Stimulated activated CD4-positive, alpha-beta T cell treated with anti-CD3 and anti-CD28 coated beads, Interleukin-1b, Interleukin-23, amount 100 ng/mL, for 1 hour (primary cell): ENCODE data around the gene ATXN1.

Experiments
- DNase-seq, 2 donors: peaks; one replicate each; pipeline ENCODE4 v3.0.0-alpha.2; 2020; ENCODE audit warnings: low read depth in 2 of 2

Gene ATXN1

DNA sequence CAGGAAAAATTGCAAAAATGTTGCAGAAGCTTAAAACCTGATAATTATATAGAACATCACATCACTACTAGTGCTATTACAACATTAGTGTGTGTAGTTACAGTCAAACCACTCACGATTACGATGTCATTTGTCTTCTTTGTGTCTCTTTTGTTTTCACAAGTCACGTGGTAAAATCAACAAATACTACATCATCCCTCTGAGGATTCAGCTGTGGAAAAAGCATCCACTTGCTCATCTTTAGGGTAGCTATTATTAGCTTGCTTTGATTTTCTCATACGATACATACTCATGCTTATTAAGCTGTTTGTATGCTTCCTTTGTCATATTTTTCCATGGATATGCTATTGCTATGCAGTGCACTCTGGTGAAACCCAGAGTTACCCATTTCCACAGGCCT lies 22.2 kb upstream of the ATXN1 start:
- no peak for DNase-seq

DNA sequence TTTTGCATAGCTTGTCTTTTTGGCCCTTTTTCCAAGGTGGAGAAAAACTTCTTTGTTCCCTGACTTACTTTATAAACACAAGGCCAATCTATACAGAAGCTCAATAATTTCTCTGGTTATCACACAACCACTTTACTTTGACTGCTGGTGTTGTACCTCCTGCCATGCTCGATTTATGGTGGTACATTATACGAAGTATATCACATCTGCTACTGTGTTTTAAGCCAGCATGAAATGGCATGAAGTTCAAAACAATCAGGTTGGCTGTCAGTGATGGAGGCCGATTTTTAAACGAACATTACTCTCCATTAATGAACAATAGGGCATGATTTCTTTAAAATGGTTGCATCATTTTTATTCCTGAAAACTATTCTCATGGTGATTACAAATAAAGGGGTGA lies 21.0 kb upstream of the ATXN1 start:
- DNase-seq = no peak

DNA sequence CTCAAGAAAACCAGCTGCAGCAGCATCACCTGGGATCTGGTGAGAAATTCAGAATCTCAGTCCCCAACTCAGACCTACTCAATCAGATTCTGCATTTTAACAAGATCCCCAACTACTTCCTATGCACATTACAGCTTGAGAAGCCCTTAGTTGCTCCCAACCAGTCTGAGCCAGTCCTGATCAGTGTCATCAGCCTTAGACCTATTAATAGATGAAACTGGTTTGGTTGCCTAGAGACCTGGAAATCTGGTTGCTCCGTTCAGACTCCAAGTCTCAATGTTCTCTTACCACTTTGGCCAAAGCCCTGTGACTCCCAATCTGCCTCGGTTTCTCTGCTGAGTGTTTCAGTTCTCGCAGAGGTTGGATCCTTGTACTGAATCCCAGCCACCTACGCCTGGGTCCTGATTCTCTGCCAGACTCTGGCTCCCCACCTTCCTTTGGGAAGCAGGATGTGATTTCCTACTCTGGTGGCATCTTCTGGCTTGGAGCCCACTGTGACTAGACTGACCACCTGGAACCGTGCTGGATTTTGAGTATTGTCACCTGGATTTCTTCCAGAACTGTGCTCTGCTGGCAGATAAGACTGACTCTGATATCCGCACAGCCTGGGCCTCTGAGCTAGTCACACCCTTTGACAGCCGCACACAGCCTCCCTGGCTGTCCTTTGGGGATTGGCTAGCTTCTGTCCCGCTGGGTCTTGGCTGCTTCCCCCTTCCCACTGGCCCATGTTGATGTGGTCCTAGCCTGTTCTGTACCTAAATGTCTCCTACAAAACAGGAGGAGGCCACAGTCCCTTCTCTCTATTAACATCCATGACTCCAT lies 20.3 kb upstream of the ATXN1 start:
- no peak for DNase-seq

DNA sequence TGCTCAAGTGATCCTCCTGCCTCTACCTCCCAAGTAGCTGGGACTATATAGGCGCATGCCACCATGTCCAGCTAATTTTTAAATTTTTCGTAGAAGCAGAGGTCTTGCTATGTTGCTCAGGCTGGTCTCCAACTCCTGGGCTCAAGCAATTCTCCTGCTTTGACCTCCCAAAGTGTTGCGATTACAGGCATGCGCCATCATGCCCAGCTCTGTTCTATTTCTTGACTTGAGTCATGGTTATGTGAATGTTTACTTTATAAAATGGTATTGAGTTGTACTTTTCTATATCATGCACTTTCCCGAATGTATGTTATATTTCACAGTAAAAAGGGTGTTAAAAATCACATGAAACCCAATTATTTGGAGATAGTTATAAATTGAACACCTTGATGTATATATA lies 17.3 kb upstream of the ATXN1 start:
- no peak for DNase-seq

DNA sequence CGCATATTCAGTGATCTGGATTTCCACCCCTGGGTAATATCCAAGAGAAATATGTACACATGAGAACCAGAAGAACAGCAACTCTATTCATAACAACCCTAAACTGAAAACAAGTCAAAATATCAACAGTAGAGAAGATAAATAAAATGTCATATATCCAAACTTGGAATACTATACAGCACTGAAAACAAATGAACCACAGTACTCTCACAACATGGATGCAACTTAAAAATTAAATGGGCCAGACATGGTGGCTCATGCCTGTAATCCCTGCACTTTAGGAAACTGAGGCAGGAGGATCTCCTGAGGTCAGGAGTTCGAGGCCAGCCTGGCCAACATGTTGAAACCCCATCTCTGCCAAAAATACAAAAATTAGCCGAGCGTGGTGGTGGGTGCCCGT lies 16.5 kb upstream of the ATXN1 start:
- no peak for DNase-seq

DNA sequence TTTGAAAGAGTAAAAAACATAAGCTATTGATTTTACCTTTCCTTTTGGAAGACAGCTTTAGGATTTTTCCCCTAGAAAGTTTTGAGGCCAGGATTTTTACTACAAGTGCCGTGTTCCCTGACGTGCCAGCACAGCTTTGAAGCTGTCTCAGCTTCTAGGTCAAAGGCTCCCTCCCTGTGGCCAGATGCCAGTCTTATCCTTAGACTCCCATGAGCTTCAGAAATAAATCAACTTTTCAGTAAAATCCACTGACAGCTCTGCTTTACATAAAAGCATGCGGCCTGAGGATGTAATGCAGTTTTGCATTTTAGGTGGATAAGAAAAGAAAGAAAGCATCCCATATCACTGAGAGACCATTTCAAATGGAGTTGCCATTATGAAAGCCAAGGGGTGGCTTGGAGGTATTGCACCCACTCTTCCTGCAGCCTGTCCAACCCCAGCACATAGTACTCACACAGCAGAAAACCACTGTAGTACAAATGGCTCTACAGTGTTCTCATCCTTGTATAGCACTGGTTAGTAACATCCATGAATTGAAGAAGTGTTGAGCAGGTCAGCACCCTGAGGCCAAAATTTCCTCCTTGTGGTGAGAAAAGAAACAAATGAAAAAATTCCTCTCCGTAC lies 15.2 kb upstream of the ATXN1 start:
- DNase-seq = no peak

DNA sequence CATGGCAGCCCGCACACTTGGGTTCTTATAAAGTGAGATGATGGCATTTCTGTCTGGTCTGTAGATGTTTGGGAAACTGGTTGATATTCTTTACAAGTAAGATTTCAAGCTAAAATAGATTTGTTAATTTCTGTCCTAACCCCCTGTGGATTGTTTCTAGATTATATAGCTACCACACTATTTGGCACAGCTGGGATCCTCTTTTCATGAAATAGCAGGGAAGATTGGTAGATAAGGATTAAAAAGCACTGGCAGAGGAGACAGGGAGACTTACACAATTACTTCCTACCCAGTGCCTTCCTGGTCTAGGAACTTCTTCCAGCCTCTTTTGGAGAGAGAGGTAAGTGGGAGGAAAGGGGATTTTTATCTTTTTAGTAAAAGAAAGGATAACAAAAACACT lies 13.2 kb upstream of the ATXN1 start:
- DNase-seq = no peak

DNA sequence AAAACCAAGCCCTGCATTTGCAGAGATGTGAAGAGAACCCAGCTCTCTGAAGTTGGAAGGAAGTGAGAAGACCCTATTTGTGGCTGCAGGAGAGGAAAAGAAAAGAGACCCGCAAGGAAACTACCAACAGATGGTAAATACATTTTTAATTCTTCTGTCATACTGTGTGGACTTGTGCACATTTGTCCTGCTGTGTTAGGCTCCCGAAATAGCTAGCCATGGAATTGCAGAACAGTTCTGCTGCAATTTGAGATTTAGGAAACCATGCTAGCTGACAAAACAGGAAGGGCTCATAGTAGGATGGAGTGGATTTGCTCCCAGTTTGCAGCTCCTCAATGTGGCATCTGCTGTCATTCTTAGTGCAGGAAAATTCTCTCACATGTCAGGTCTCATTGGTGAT lies 12.1 kb upstream of the ATXN1 start:
- DNase-seq = no peak

DNA sequence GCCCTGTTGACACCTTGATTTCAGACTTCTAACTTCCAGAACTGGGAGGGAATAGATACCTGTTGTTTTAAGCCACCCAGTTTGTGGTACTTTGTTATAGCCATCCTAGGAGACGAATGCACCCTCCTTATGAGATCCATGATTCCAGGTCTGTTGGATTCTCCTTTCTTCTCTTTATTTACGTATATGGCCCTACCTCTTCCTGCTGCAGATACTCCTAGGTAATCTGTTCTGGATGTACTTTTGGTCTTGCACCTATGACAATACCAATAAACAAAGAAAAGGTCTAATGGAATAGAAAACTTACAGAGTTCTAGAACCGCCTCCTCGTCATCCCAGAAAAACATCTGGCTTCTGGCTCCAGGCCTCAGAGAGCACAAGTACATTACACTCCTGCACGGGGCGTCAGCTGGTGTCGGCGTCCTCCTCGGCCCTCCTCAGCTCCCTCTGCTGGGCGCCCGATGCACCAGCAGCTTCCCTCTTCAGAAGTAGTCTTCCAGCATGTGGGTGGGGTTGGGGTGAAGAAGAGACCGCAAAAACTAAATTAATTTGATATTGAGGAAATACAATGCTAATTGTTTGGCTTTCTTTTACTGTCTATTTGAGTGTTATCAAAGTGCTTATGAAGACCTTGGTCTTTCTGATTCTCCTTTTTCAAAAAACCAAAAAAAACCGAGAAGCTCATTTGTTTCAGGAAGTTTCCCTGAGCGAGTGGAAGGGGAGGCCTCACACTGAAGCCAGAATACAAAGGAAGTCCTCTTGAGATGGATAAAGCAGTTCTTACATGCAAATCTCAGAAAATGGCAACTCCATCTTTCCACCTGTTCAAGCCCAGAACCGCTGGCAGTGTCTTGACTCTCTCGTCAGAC lies 9.7 kb upstream of the ATXN1 start:
- DNase-seq = peak; percentile 50 to 52

DNA sequence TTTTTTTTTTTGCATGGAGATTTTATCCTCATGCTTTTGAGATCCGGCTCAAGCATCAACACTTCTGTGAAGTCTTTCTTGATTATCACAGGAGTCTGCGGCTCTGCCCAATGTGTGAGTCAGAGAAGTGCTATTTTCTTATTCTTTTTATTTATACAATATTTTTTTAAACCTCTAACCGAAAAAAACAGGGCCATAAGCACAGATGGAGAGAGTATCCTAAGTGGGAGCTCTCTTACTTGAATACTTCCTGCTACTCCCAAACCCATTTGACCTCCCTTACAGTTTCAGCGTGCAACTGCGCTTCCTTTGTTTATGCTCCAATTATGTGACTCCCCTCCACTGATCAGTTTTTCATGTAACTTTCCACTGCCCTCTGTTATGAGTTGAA lies 8.7 kb upstream of the ATXN1 start:
- no peak for DNase-seq

DNA sequence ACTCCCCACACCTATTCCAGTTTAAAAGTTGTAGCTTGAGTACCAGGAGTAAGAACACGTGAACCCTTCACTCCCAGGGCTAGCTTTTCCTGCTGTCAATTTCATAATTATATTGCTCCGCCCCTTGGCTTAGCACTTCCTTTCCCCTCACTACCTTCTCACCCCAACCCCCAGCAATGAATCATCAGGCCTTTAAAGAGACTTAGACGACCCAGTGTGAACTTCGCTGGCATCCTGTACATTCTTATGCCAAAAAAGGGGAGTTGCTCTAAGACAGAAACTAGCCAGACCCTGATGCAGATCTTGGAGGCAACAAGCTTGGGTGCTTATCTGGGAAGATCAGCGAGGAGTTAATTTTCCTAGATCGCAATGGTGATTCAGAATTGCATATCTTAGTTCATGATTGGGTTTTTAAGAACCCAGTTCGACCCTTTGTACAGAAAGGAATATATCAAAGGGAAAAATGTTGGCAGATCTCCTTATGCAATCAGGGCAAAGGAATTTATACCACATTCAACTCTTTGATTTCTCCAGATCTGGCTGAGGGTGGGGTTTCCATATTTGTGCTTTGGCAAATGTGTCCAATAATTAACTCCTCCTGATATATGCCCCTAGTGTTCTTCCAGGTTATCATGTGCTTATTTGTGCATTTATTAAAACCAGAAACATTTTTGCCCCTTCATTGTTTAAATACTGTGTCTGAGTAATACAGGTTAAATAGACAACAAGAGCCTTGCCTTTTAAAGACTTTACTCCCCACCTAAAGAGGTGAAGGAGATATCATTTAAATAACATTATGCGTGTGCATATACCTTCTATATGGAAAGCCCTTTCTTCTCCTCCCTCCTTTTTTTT lies 8.1 kb upstream of the ATXN1 start:
- peak; percentile 31 to 41 for DNase-seq

DNA sequence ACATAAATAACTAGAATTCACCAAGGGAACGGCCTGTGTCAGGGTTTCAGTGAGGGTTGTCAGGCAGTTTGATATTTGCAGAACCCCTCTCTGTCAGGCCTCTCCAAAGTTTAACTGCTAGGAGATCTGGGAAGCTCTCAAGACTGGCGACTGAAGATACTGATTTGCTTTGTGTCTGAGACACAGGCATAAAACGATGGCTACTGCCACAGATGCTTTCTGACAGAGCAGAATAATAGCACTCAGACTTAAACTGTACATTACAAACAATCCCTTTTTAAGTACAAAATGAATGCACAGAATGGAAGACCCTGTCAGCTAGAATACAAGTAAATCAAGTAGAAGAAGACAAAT lies 7.2 kb upstream of the ATXN1 start:
- DNase-seq = no peak

DNA sequence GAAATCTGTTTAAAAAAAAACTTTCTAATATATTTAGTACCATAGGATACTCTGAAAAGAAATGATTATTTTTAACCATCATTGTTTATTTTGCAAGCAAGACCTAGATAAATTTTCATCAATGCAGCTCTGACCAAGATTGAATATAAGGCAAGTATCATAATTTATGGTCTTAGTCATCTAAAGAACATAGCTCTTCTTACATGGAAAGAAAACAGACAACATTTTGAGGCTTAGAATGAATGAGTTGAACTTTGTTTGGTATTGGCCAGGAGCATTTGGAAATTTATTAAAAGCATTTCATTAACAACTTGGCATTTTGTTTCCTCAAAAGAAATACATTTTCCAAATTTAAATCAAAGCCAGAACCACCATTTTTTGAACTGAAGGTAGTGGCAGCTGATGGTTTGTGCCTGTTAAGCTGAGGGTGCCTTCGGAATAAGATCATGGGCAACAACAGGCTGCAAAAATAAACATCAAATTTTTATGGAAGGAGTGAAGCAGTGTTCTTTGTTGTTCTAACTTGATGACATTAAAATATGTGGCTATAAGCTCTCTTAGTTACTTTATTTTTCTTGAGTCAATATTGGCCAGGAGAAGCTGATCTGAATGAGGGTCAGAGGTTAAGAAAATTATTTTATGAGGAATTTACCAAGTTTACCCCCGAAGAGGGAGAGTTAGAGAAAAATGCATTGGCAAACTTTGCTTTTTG lies 6.7 kb upstream of the ATXN1 start:
- no peak for DNase-seq

DNA sequence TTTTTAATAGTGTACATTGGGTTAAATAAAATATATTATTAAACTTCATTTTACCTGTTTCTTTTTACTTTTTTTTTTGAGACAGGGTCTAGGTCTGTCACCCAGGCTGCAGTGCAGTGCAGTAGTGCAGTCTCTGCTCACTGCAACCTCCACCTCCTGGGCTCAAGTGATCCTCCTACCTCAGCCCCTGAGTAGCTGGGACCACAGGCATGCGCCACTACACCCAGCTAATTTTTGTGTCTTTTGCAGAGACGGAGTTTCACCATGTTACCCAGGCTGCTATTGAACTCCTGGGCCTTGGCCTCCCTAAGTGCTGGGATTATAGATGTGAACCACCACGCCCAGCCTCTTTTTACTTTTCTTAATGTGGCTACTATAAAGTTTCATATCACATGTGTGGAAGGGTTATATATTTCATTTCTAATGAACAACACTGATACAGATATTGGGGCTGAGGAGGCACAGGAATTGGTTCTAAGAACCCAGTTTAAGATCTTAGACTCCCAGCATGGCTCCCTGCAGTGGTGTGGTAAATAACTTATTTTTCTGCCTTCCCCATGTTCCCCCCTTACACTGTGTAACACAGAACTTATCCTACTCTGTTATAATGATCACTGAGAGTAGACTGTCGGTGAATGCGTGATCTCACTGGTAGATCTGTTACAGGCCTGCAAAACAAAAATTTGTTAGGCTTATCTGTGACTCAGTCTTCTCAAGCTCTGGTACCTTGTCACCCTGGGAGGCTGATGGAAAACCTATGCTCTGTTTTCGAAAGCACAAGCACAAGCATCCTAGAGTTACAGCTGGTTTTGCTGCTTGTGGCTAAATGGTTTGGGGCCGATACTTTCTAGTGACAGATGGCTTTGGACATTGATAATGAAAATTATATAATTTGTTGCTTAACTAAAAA lies 5.8 kb upstream of the ATXN1 start:
- DNase-seq = no peak

DNA sequence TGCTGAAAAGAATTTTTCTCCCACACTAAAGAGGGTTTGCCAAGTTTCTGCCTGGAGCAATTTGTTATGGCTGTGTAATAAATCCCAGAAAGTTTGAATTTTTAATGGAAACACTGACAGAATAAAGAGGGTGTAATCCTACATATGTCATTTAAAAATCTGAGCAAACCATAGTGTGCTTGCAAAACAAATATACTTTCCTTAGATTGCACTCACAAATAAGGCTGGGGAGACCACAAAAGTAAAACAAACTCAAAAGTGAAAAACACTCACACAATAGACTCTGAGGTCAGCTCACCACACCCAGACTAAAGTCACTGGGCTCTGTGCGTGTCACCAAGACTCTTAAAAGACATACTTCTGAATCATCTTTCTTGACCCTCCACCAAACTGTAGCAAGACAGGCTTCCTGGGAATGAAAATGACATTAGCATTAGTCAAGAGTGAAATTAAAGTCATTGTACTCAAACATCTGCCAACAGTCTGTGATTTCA lies 4.8 kb upstream of the ATXN1 start:
- DNase-seq = no peak

DNA sequence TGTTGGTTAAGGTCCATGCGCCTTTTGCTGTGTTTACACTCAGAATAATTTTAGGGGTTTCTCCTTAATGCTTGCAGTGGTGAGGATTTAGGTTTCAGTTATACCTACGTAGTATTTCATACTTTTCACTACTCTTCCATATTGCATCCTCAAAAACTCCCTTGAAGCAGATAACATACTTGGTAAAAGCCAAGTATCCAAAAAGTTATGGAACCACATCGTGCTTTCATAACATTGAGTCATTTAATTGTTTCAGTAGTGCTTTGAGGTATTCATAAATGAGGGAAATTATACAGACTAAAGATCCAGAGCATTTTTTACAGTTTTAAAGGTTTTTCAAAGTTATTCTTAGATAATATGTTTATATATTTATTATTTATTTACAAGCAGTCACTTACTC lies 4.0 kb upstream of the ATXN1 start:
- DNase-seq = no peak

DNA sequence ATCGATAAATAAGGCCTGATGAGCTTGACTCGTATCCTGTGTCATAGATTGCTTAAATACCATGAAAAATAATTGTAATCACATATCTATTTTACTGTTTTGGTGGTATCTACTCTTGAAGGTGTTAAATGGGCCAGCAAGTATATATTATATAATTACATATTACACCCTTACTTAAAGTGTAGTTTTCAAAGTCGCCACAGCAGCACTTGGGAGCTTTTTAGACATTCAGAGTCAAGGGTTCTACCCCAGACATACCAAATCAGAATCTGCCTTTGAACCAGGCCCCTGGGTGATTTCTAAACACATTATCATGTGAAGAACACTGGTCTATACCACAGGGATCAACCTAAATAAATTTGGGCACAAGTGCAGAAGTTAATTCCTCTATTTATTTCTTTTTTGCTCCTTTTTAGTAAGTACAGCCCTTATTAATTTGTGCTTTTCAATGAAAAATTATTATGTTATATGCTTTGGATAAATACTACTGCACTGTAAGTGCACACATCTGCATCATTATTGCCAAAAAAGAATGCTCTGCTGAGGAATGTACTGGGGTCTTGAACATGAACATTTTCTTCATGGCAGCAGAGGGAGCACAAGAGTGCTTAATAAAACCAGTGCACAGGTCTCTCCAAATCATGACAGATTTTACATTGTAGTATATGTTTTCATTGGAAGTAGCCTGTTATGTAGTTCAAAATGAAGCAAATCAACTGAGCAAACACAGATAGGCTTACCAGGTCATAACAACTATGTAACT lies 3.1 kb upstream of the ATXN1 start:
- DNase-seq = no peak

DNA sequence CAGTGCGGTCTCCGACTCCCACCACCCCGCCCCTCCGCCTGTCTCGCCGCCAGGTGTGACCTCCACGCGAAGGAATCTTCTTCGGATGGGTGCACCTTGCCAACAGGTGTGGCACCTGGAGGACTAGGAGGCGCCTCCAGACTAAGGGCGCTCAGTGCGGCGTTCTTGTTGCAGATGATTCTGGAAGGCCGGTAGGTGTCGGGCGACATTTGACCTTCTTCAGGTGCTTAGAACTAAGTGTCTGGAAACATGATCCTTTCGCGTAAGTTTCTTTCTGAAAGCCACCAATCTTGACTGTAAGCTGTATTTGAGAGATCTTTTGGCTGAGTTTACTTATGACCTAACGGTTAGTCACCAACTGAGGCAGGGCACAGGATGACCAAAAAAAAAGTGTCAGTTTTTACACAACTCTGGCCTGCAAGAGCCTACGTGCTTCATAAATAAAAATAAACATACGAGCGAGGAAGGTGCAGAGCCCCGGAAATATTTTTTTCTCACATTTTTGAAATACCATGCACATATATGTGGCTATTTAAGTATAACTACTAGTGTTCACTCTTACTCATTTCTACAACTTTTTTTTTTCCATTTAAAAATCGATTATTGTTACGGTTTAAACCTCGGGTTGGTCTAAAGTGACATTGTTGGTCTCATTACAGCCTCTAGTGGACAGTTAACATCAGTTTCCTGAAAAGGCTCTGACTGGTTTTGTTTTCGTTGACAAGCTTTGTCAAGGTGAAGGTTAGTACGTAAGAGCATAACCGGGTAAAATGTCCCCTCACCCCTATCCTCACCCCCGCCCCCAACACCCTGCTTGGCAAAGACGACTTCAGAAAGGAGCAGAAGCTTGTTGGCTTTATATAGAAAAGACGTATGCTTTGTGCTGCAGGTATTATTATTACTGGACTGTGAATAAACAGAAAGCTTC lies 1.6 kb upstream of the ATXN1 start:
- peak in 1 of 2 donors; percentile 13 for DNase-seq
